ENCODE results near the gene CXCL8. TPM values are rescaled to one million over a fixed set of nuclear protein-coding genes. Genes with fewer than 3 reads are reported as not detected.

CXCL8 gene
- total and polyA plus RNA-seq, 2 of the 8 experiments (the other 6 are each of a cell fraction or from before 2014, with no cell fraction given), result not detected

DNA sequence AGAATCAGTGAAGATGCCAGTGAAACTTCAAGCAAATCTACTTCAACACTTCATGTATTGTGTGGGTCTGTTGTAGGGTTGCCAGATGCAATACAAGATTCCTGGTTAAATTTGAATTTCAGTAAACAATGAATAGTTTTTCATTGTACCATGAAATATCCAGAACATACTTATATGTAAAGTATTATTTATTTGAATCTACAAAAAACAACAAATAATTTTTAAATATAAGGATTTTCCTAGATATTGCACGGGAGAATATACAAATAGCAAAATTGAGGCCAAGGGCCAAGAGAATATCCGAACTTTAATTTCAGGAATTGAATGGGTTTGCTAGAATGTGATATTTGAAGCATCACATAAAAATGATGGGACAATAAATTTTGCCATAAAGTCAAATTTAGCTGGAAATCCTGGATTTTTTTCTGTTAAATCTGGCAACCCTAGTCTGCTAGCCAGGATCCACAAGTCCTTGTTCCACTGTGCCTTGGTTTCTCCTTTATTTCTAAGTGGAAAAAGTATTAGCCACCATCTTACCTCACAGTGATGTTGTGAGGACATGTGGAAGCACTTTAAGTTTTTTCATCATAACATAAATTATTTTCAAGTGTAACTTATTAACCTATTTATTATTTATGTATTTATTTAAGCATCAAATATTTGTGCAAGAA is 2.3 kb downstream of the CXCL8 start:
- no peak for FAIRE-seq
- CTCF ChIA-PET (ENCODE audit: partially characterized antibody), result interaction anchor here (2.0 kb wide), 1 partner anchor 122 kb away, joined by 5 read pairs; no protein-coding TSS in a partner anchor
- TF ChIP-seq TBP (IDR thresholded peaks at IDR 0.05; ENCODE audit: low read depth, low read length) (no peak), TCF12 (IDR thresholded peaks at IDR 0.05; ENCODE audit: low read depth, low read length) (no peak), CBX8 (IDR thresholded peaks at IDR 0.05; ENCODE audit: borderline replicate concordance, low read depth, low read length) (no peak), NRF1 (IDR thresholded peaks at IDR 0.05; ENCODE audit: low read depth, low read length) (no peak), SAP30 (IDR thresholded peaks at IDR 0.05; ENCODE audit: insufficient read depth, insufficient replicate concordance, low read length) (no peak), SUZ12 (IDR thresholded peaks at IDR 0.05; ENCODE audit: low read length) (no peak), SIRT6 (IDR thresholded peaks at IDR 0.05; ENCODE audit: low read length) (no peak), CEBPB (IDR thresholded peaks at IDR 0.05; ENCODE audit: low read depth, low read length) (no peak), POLR2AphosphoS5 (IDR thresholded peaks at IDR 0.05; ENCODE audit: low read depth, low read length) (no peak), EP300 (IDR thresholded peaks at IDR 0.05; ENCODE audit: borderline replicate concordance in 1 of 2, low read depth in 2 of 2, low read length in 2 of 2) (no peak), BRCA1 (IDR thresholded peaks at IDR 0.05; ENCODE audit: low read depth, low read length) (no peak), E2F6 (IDR thresholded peaks at IDR 0.05) (no peak)
- TF ChIP-seq, protein P1, sequence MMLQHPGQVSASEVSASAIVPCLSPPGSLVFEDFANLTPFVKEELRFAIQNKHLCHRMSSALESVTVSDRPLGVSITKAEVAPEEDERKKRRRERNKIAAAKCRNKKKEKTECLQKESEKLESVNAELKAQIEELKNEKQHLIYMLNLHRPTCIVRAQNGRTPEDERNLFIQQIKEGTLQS (IDR thresholded peaks at IDR 0.05; ENCODE audit: insufficient read depth, low read depth, low read length), result no peak

More for the DNA sequence above, 2.3 kb downstream of the CXCL8 start:
- H3K4me2 ChIP-seq (ENCODE audit: insufficient read depth in 1 of 2, low read depth in 2 of 2, low read length in 2 of 2), result no peak overlapping the region
- no peak overlapping the region for H4K91ac ChIP-seq (replicated peaks; ENCODE audit: insufficient read length, low read length)
- no peaks in the 10 kb centered on the region for H3K4me1 ChIP-seq (replicated peaks in 1 of 4; ENCODE audit: control insufficient read depth in 3 of 4, insufficient read depth in 4 of 4, low read length in 3 of 4)
- H4K20me1 ChIP-seq (replicated peaks in 1 of 2; ENCODE audit: control insufficient read depth in 1 of 2, insufficient read depth in 2 of 2, low read length in 2 of 2), result no peaks in the 10 kb centered on the region
- no peak overlapping the region for H2AFZ ChIP-seq (ENCODE audit: low read length)
- no peak overlapping the region for H3K23ac ChIP-seq (ENCODE audit: insufficient read length)
- H3K9ac ChIP-seq (replicated peaks in 1 of 4; ENCODE audit: extremely low read depth in 1 of 4, low read depth in 3 of 4, low read length in 3 of 4), result no peak overlapping the region
- no peaks in the 10 kb centered on the region for H3K36me3 ChIP-seq (ENCODE audit: control insufficient read depth in 2 of 4, insufficient read depth in 4 of 4, low read length in 3 of 4)
- no peak overlapping the region for H2BK20ac ChIP-seq (ENCODE audit: low read length)
- POLR2A ChIA-PET (ENCODE audit: partially characterized antibody), result no interaction called here
- no peak overlapping the region for H2AK5ac ChIP-seq (ENCODE audit: low read depth, low read length)
- no peaks in the 10 kb centered on the region for H3K23me2 ChIP-seq (ENCODE audit: low read depth, low read length)
- 90% methylated on average over 2 of the region's 2 CpGs; no CpG with 5 or more reads in 1 of the 2 experiments for WGBS, 2 experiments (ENCODE audit: extremely low coverage in 1 of 2, insufficient coverage in 1 of 2, insufficient read length in 1 of 2, insufficient replicate concordance in 2 of 2, low coverage in 1 of 2, low lambda C conversion rate in 2 of 2, missing lambda C conversion rate in 1 of 2)
- H3K14ac ChIP-seq (ENCODE audit: insufficient read length), result no peak overlapping the region
- H3K4me3 ChIP-seq (ENCODE audit: extremely low read depth in 1 of 4, insufficient read depth in 2 of 4, low read depth in 3 of 4, low read length in 4 of 4), result no peak overlapping the region
- no peak overlapping the region for H3K27ac ChIP-seq (ENCODE audit: low read depth, low read length)
- no peaks in the 10 kb centered on the region for H3K27me3 ChIP-seq (replicated peaks in 1 of 4; ENCODE audit: control insufficient read depth in 3 of 4, extremely low read depth in 1 of 4, insufficient read depth in 3 of 4, low read length in 3 of 4)
- H4K8ac ChIP-seq (ENCODE audit: extremely low read depth, insufficient read depth, low read length), result no peak overlapping the region
- no peak overlapping the region for H3K18ac ChIP-seq (ENCODE audit: extremely low read depth, low read length)
- H2BK120ac ChIP-seq (replicated peaks; ENCODE audit: low read depth, low read length), result no peak overlapping the region
- H3K79me2 ChIP-seq (ENCODE audit: control insufficient read depth in 1 of 2, insufficient read depth in 2 of 2, low read length in 2 of 2), result no peaks in the 10 kb centered on the region
- H2BK5ac ChIP-seq (ENCODE audit: low read depth, low read length), result no peak overlapping the region
- H3K9me3 ChIP-seq (ENCODE audit: insufficient read depth in 2 of 2, low read depth in 1 of 2, low read length in 1 of 2), result no peaks in the 10 kb centered on the region
- no peak overlapping the region for H3K56ac ChIP-seq (replicated peaks; ENCODE audit: insufficient read length, low read depth, low read length)
- H2BK15ac ChIP-seq (ENCODE audit: low read length), result no peak overlapping the region
- DNase-seq (ENCODE audit: low read depth in 1 of 2, low spot score in 2 of 2), result no peak
- no peak overlapping the region for H2BK12ac ChIP-seq (ENCODE audit: low read depth, low read length)
- no peaks in the 10 kb centered on the region for H3K79me1 ChIP-seq (ENCODE audit: low read depth, low read length)
- no peak overlapping the region for H3K4ac ChIP-seq (replicated peaks; ENCODE audit: insufficient read length, low read depth, low read length)
- no peak overlapping the region for H4K5ac ChIP-seq (ENCODE audit: insufficient read length, low read depth, low read length)

All from H1 (cell line).